HG03064 (cell line): Measurements from ENCODE around the gene ETFB.

Source experiments
- ATAC-seq: cut with Tn5 transposase; IDR thresholded peaks from one replicate; pipeline ENCODE4 v1.9.1; 2021; ENCODE audit warnings: low read depth; ENCODE audit not compliant: unreplicated experiment

Gene ETFB

DNA sequence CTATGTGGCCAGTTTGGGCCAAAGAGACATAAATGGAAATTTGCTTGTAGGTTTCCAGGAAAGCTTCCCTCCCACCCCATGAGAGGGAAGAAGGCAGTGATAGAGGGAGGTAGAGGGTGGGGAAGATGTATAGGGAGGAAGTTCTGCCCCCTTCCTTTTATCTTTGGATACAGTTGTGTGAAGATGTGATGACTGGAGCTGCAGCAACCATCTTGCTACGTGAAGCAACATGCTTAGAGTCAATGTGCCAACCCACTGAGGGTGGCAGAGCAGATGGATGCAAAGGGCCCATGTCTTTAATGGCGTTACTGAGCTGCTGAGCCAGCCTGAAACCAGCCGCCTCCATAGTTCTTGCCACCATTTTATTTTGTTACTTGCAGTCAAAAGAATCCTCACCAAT lies 35.0 kb downstream of the ETFB start:
- no peak for ATAC-seq

DNA sequence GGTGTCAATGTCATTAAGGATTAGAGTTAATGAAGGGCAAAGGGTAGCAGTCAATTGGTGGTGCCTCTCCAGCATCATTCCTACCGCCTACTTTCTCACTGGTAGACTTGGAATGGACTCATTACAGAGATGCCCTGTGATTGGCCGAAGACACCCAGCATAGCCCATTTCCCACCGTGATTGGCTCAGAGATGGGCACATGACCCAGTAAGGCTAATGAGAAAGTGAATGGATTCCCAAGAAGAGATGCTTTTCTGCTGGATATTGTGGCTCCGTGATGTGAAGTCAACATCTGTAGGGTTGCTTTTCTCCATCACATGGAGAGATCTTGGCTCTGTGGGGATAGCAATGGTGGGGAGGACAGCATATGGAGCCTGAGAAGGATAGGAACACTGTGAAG lies 35.8 kb downstream of the ETFB start:
- no peak for ATAC-seq

DNA sequence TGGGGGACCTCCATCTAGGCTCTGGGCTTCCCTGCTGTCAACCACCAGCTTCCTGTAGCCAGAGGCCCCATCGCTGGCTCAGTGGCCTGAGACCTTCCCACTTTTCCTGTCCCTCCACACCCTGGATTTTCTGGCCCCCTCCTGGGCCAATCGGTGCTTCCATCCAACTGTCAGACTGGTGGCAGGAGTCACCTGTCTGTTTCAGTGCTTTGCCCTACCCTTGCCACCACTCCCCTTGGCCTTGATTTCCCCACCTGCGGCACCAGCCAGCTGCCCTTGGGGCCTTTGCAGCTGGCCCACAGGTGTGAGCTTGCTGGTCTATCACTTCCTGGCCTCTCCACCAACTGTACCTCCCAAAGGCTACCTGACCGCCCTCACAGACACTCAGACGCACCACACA lies 36.8 kb downstream of the ETFB start:
- ATAC-seq: no peak

DNA sequence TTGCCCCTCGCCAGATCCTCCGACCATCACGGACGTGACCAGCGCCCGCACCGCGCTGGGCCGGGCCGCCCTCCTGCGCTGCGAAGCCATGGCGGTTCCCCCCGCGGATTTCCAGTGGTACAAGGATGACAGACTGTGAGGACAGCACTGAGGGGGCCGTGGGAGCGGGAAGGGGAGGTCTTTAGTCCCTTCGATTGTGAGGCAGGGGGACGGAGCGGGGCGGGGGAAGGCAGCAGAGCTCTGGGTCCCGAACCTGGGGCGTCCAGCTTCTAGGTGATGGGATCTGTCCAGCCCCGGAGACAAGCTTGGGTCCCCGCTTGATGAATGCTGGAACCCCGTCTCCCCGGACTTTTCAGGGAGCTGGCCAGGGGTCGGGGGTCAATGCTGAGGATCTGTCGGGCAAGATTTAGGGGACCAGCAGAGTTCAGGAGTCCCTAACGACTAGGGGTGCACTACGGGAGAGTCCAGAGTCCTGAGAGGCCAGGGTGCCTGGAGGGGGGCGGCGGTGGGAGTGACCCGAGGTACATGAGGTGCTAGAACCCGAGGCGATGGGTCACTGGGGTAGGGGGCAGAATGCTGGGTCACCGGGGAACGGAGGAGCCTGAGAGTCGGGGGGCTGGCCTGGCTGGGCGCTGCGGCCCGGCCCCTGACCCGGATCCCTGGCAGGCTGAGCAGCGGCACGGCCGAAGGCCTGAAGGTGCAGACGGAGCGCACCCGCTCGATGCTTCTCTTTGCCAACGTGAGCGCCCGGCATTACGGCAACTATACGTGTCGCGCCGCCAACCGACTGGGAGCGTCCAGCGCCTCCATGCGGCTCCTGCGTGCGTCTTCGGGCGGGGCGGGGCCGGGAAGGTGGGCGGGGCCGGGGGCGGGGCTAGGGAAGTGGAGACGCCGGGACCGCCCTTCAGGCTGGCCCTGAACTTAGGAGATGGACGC lies 38.9 kb downstream of the ETFB start:
- no peak for ATAC-seq

DNA sequence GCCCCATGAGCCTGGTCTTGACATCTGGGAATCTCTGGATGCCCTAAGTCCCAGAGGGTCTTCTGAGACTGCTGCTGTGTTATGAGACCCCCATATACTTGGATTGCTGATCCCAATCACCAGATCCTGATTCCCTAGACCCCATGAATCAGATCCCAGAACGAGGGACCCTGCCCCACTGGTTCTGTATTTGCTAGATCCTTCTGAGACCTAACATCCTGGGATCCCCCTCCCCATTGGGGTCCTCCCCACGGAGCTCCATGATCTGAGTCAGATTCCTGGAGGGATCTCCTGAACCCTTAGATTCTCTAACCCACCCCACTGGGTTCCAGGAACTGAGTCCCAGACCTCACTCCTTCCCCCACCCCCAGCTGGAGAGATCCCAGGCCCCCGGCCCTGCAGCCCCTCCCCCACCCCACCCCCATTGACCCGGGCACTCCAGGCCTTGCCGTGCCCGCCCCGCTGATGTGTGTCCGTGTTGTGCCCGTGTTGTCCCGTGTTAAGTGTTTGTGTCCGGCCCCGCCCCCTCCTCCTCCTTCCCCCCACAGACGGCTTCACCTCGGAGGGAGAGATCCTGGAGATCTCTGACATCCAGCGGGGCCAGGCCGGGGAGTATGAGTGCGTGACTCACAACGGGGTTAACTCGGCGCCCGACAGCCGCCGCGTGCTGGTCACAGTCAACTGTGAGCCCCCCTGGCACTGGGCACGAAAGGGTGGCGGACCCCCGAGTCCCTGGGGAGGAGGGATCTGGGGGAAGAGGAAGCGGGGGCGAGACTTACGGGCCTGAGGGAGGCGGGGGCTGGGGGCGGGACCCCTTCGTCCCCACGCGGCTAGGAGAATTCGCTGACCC lies 39.7 kb downstream of the ETFB start:
- no peak for ATAC-seq

DNA sequence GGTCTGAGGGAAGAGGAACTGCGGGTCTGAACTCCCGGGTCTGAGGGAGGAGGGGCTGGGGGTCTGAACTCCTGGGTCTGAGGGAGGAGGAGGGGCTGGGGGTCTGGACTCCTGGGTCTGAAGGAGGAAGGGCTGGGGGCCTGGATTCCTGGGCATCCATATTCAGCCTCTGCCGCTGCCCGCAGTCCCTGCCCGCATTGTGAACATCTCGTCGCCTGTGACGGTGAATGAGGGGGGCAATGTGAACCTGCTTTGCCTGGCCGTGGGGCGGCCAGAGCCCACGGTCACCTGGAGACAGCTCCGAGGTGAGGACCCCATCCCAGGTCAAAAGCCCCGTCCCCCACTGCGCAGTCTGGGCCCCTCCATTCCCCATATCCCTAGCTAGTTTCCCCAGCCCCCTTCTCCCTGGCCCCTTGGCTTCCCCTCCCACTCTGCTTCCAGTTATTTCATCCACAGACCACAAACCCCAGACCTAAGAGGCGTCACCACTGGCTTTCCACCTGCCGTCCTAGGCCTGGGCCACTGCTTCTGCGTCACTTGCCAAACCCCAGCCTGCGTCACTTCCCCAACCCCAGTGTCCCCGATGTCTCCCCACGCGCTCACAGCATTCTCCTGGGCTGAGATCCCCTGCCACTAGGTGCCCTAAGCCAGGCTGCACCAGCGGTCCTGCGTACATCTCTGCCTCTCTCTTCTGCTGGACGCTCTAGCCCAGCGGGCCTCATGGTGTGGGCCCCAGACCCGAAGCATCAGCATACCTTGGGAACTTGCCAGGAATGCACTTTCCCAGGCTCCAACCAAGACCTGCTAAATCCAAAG lies 40.8 kb downstream of the ETFB start:
- ATAC-seq: no peak

DNA sequence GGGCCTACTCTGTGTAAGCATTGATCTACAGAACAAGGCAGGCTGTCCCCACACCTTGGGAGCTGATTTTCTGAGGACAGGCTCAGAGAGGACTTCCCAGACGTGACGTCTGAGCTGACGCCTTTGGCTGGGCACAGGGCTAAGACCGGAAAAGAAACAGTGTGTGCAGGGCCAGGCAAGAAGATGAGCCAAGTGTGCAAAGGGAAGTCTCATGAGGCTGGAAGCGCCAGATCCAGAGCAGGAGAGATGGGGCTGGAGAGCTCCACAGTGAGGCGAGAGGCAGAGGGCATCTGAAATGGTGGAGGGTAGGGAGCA lies 42.1 kb downstream of the ETFB start:
- no peak for ATAC-seq

DNA sequence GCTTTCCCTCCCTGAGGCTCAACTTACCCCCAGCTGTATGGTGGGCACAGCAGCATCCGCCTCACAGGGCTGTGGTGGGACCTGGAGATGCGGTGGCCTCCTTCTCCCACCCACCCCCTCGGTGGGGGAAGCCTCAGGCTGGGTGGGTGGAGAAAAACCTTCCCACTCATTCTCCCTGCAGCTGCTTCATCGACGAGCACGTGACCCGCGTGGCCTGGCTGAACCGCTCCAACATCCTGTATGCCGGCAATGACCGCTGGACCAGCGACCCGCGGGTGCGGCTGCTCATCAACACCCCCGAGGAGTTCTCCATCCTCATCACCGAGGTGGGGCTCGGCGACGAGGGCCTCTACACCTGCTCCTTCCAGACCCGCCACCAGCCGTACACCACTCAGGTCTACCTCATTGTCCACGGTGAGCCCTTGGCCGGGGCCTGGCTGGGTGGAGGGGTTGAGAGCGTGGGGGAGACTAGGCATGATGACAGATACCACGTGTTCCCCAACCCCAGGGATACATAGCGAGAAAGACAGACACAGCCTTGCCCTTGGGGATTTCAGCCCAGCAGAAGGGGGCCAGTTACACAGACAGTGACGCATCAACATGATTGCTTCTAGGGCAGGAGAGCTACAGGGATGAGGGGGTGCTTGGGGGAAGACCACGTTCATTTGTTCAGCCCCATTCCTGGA lies 42.6 kb downstream of the ETFB start:
- ATAC-seq: no peak

DNA sequence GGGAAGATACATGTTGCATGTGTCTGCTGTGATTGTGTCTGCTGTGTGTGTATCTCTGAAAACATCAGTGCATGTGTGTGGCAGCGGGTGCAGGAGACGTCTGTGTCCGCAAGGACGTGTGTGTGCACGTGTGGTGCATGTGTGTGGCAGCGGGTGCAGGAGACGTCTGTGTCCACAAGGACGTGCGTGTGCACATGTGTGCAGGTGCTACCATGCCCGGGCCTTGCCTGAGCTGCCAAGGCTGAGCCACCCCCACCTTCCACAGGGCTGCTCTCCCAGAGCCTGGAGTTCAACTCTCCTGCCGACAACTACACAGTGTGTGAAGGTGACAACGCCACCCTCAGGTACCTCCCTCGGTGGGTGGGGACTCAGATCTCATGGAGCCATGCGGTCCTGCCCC lies 44.4 kb downstream of the ETFB start:
- ATAC-seq: no peak

DNA sequence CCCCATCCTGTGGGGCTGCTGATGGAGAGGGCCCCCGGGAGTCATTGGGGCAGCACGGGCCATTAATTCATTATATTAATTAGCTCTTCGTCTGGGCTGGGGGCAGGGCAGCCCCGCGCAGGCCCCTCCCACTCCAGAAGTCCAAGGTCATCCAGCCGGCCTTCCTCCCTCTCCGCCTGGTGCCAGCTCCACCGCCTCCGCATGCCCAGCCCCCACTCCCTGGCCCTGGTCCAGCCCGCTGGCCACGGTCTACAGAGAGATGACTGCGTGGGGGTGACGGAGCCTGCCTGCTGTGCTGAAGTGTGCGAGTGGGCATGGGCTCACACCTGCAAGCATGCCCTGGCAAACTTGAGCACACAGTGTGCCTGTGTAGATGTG lies 45.9 kb downstream of the ETFB start:
- ATAC-seq: no peak

DNA sequence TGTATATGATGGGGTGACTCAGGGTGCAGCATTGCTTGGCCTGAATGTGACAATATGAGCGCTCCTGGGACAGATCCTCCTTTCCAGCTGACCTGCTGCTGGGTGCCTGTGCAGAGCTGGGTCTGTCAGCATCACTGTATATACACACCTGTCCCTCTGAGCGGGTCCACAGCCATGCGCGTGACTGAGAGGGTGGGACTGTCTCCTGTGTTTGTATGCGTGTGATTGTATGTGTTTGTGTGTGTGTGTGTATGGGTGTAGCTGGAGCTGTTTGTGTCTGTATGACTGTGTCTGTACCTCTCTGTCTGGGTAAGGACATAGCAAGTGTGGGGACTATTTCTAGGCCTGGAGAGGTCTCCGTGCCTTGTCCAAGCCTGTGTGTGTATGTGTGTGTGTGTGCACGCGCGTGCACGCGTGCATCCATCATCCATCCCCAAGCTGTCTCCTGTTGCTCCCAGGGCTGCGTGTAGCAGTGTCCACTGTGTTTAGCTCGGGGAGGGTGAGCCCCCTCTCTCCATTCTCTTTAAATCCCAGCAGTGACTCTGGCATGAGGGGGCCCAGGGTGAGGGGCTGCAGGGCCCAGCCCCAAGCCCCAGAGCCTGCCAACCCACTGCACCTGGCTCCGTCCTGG lies 46.4 kb downstream of the ETFB start:
- no peak for ATAC-seq

DNA sequence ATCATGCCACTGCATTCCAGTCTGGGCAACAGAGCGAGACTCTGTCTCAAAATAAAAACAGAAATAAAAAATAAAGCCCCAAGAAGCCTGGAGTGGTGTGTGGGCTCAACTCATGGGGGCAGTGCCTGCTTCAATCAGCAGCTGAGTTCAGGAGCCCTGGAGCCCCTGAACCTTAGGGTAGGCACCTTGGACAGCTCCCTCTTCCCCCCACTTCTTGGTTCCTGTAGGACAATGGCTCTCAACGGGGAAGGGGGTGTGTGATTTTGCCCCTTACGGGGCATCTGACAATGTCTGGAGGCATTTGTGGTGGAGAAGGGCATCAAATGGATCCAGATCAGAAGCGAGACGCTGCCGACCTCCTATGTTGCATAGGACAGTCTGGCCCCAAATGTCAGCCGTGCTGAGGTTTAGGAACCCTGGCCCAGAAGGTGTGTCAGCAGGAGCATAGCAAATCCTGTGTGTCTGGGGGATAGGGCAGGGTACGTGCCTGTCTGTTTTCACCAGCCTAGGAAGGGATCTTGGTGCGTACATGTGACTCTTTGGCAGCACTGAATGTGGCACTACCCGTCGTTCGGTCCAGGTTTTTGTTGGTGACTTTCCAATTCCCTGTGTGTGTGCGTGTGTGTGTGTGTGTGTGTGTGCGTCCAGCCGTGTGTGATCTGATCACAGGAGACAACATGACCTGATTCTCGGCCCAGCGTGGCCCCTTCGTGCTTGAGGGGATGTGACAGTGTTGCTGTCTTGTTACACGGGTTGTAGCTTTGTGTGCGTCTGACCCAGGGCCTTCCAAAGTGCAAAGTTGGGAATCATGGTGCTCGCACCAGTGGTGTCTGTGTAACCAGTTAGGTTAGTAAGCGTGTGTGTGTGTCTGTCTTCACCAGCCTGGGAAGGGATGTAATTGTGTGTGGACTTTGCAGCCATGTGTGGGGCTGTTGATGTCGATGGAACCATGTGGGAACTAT lies 47.2 kb downstream of the ETFB start:
- ATAC-seq: no peak

DNA sequence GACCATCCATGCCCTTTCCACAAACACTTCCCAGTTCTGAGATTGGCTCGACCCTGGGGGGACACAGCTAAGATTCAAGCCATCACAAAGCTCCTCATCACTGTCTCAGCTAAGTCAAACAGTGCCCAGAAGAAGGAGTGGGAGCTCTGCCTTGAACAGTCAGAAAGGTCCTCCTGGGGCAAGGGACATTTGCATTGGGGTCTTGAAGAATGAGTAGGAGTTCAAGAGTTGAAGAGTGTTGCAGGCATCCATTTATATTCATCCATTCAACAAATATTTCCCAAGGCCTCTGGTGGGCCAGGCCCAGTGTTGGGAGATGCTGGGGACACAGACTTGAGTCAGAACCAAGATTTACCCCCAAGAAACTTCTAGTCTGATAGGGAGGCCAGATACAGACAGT lies 48.2 kb downstream of the ETFB start:
- ATAC-seq: no peak

DNA sequence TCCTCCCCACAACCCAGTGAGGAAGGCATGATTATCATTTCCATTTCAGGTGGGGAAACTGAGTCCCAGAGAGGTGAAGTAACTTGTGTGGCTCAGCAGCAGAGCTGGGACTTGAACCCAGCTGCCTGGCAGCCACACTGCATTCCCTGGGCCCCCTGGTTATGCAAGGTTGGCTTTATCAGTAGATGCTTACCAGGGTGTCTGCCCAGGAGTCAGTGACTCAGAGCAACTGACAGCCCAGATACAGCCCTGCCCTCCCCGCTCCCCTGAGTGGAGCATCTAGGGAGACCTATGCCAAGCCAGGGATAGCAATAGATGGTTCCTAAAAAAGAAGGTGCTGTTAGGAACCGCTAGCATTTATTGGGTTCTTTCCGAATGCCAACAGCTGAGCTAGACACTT lies 48.8 kb downstream of the ETFB start:
- no peak for ATAC-seq

DNA sequence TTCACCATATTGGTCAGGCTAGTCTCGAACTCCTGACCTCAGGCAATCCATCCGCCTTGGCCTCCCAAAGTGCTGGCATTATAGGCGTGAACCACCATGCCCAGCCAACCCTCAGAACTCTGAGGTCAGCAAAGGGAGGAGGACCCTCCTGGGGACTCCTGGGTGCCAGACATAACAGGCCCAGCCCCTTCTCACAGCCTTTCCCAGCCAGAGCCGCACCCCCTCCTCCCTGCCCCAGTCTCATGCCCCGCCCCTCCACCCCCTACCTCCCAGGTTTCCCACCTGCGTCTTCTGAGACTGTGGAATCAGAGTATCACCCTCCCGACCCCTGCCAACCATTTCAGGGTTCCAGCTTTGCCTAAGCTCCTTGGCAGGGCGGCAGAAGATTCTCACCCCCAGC lies 49.5 kb downstream of the ETFB start:
- no peak for ATAC-seq

DNA sequence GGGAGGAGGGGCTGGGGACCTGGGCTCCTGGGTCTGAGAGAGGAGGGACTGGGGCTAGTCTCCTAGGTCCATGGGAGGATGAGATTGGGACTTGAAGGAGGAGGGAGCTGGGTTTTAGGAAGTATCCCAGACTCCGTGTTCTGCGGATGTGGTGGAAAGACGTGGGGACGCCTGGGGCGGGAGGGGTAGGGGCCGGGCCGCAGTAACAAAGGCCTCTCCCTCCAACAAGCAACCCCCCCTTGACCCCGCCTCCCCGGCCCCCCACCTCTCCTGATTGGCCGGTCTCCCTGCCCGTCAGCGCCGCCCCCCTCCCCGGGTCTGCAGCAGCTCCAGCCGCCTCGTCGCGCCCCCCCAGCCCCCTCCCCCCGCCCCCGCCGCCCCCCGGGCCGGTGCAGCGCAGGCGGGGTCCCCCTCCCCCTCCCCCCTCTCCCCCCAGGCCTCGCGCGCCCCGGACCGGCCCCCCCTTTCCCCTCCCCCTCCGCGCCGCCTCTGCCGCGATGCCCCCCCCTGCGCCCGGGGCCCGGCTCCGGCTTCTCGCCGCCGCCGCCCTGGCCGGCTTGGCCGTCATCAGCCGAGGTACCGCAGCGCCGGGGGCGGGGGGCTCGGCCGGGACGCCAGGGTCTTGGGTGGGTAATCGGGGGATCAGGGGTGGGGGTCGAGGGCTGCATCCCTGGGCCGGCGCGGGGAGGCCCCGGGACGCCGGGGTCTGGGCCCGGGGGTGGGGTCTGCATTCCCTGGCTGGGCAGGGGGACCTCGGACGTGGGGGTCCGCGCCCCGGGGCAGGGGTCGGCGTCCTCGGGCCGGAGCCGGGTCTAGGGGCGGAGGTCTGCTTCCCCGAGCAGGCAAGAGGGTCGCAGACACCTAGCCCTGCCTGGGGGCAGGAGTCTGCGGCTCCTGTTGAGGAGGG lies 54.6 kb downstream of the ETFB start, which contains the start of gene IGLON5:
TSS of gene IGLON5 (plus strand) at position 294 of the 907 bp plus-strand sequence. CDS start at position 498, 204 bp downstream.
- ATAC-seq: no peak

DNA sequence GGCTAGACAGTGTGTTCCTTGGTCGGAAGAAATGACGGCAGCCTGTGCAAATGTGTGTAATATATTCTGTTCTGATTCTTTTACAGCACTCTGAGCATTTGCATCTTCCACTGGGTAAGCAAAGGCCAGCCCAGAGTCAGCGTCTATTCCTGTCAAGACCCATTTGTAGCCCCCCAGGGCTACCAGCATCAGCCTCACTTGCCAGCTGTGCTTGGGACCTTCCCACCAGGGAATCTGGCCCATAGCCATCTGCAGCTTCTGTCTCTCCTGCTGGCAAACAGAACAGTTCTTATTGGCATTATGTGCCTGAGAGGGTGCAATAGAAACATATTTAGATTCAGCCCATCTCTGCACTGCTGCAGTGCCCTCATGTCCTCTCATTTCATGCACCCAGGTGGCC lies 60.7 kb downstream of the ETFB start:
- ATAC-seq: no peak

DNA sequence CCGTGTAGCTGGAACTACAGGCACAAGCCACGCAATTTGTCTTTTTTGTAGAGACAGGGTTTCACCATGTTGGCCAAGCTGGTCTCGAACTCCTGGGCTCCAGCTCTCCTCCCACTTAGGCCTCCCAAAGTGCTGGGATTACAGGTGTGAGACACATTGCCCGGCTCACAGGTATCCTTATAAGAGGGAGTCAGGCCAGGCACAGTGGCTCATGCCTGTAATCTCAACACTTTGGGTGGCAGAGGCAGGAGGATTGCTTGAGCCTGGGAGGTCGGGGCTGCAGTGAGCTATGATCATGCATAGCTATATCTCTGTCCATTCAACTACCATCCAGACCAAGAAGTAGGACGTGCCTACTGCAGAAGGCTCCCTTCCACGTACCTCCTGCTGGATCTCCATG lies 64.9 kb downstream of the ETFB start:
- ATAC-seq: no peak
